AG04449 (cell line): ENCODE measurements around the gene ACADM.
"Not testable (repeated sequence)": the region's sequence is repeated elsewhere in the genome, so short reads cannot be mapped to it uniquely, and the experiment has no call there.

ENCODE experiments used
- CTCF ChIA-PET: fragments of 350-600 bp; formaldehyde crosslinking; extraction: SDS; loops from one replicate; lab custom pipeline; 2021; ENCODE audit warnings: antibody characterized with exemption; lab: Yijun Ruan, JAX
- POLR2A ChIA-PET: fragments of 400-600, 350-600 bp; formaldehyde crosslinking; extraction: SDS; loops from one replicate; lab custom pipeline; 2020; ENCODE audit warnings: antibody characterized with exemption, inconsistent platforms; lab: Yijun Ruan, JAX
- DNase-seq: peaks from one replicate; pipeline ENCODE4 v3.0.0-alpha.2; 2010; ENCODE audit warnings: low read depth, low spot score
- H3K4me3 ChIP-seq: 2 replicates; pipeline ENCODE4 v1.5.1; 2011; ENCODE audit warnings: low read depth, mild to moderate bottlenecking, control low read depth, low read length
- TF ChIP-seq, protein P1 (sequence below): IDR thresholded peaks from one replicate; pipeline ENCODE4 v1.5.1; 2011; ENCODE audit warnings: mild to moderate bottlenecking, moderate library complexity, low read length, control low read depth, inconsistent platforms; ENCODE audit not compliant: insufficient read depth; ENCODE audit errors: missing control alignments

Gene ACADM

DNA sequence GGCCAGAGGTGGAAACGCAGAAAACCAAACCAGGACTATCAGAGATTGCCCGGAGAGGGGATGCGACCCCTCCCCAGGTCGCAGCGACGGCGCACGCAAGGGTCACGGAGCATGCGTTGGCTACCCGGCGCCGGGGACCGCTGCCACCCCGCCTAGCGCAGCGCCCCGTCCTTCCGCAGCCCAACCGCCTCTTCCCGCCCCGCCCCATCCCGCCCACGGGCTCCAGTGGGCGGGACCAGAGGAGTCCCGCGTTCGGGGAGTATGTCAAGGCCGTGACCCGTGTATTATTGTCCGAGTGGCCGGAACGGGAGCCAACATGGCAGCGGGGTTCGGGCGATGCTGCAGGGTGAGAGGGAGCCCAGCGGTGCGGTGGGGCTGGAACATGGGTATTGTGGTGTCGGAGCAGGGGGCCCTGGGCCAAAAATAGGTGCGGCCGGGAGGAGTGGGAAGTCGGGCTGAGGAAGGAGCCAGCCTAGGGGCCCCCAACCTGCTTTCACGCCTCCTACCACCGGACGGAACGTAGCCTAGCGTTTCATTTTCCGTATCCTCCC lies at the start of gene ACADM:
TSS of gene ACADM (plus strand) at position 238 of the 551 bp plus-strand sequence. CDS start at position 317, 79 bp downstream.
- no peak for DNase-seq
- H3K4me3 ChIP-seq, result peak within 1 kb of the TSS; percentile 96
- CTCF ChIA-PET, result no interaction called here
- POLR2A ChIA-PET, result no interaction called here
- TF ChIP-seq, protein P1, sequence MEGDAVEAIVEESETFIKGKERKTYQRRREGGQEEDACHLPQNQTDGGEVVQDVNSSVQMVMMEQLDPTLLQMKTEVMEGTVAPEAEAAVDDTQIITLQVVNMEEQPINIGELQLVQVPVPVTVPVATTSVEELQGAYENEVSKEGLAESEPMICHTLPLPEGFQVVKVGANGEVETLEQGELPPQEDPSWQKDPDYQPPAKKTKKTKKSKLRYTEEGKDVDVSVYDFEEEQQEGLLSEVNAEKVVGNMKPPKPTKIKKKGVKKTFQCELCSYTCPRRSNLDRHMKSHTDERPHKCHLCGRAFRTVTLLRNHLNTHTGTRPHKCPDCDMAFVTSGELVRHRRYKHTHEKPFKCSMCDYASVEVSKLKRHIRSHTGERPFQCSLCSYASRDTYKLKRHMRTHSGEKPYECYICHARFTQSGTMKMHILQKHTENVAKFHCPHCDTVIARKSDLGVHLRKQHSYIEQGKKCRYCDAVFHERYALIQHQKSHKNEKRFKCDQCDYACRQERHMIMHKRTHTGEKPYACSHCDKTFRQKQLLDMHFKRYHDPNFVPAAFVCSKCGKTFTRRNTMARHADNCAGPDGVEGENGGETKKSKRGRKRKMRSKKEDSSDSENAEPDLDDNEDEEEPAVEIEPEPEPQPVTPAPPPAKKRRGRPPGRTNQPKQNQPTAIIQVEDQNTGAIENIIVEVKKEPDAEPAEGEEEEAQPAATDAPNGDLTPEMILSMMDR, result no peak

GRCh38 chr1:75677443-75677842 lies 47.1 kb upstream of the ACADM start:
- ChIA-PET CTCF (no interaction called here), POLR2A (no interaction called here)
- DNase-seq, result no peak
- TF ChIP-seq, protein P1, result no peak
- no peak overlapping the region for H3K4me3 ChIP-seq

DNA sequence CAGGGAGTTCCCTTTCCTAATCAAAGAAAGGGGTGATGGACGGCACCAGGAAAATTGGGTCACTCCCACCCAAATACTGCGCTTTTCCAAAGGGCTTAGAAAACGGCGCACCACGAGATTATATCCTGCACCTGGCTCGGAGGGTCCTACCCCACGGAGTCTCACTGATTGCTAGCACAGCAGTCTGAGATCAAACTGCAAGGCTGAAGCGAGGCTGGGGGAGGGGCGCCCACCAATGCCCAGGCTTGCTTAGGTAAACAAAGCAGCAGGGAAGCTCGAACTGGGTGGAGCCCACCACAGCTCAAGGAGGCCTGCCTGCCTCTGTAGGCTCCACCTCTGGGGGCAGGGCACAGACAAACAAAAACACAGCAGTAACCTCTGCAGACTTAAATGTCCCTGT lies 46.5 kb upstream of the ACADM start:
- POLR2A ChIA-PET, DNase-seq, H3K4me3 ChIP-seq, CTCF ChIA-PET: not testable (repeated sequence)

GRCh38 chr1:75690547-75690946 lies 34.0 kb upstream of the ACADM start:
- TF ChIP-seq, protein P1, result no peak
- POLR2A ChIA-PET, result no interaction called here
- CTCF ChIA-PET, result no interaction called here
- no peak overlapping the region for H3K4me3 ChIP-seq
- no peak for DNase-seq

DNA sequence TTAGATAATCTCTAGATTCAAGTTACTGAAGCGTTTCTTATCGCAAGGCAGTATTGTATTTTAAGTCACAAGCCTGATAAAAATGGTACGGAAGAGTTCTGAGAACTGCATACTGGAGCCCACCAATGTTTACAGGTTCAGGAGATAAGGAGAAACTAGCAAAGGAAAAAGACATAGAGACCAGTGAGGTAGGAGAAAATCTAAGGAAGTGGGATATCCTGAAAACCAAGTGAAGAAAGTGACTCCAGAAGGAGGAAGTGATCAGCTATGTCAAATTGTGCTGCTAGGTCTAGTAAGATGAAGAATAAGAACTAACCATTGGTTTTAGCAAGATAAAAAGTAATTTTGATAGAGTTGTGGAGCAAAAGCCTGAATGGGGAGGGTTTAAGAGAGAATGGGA lies 31.0 kb upstream of the ACADM start:
- TF ChIP-seq, protein P1, result no peak
- H3K4me3 ChIP-seq, result no peak overlapping the region
- DNase-seq, result no peak
- ChIA-PET POLR2A (no interaction called here), CTCF (no interaction called here)

GRCh38 chr1:75696000-75696399 lies 28.5 kb upstream of the ACADM start:
- ChIA-PET CTCF (no interaction called here), POLR2A (no interaction called here)
- H3K4me3 ChIP-seq, result no peak overlapping the region
- TF ChIP-seq, protein P1, result no peak
- no peak for DNase-seq

GRCh38 chr1:75707191-75707590 lies 17.3 kb upstream of the ACADM start:
- no peak overlapping the region for H3K4me3 ChIP-seq
- POLR2A ChIA-PET, result no interaction called here
- no peak for DNase-seq
- TF ChIP-seq, protein P1, result no peak
- CTCF ChIA-PET, result no interaction called here
